Activated CD4-positive, CD25-positive, alpha-beta regulatory T cell treated with anti-CD3 and anti-CD28 coated beads, Interleukin-2, amount 50 U/mL, for 24 hours (primary cell): ENCODE measurements around the gene MCOLN1.

Experiments
- ATAC-seq, 2 donors: fragments of 150-1000 bp; cut with Tn5 transposase; one replicate each; pipeline ENCODE4 v1.10.0; 2021; ENCODE audit warnings: mild to moderate bottlenecking in 1 of 2, moderate library complexity in 1 of 2

MCOLN1 gene

DNA sequence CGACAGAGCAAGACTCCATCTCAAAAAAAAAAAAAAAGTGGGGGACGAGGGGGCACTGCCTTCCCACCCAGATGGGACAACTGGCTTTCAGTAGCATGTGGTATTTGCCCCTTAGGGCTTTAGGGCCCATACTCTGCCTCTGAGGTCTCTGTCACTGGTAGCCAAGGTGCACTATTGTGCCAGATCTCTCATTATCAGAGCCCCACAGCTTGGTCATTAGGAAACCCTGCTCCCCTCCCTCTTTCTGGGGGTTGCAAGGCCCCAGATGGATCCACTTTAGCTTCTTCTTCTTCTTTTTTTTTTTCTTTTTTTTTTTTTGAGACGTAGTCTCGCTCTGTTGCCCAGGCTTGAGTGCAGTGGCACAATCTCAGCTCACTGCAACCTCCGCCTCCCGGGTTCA, 17.7 kb upstream of the MCOLN1 start:
- ATAC-seq = no peak

DNA sequence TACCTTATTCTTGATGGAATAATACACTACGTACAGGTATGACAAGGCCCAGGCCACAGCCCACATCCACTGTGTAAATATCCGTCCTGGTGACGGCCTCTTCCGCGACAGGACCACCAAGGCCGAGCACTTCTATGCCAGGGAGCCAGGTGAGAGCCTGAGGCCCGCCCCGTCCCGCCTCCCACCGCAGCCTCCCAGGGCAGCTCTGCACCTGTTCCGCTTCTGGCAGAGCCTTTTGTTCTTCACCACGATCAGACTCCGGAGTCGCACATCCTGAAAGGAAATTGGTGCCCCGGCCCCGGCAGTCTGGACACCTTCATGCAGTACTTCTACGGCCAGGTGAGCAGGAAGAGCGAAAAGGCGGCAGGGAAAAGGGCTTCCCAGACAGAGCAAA, 17.1 kb upstream of the MCOLN1 start:
- no peak for ATAC-seq

DNA sequence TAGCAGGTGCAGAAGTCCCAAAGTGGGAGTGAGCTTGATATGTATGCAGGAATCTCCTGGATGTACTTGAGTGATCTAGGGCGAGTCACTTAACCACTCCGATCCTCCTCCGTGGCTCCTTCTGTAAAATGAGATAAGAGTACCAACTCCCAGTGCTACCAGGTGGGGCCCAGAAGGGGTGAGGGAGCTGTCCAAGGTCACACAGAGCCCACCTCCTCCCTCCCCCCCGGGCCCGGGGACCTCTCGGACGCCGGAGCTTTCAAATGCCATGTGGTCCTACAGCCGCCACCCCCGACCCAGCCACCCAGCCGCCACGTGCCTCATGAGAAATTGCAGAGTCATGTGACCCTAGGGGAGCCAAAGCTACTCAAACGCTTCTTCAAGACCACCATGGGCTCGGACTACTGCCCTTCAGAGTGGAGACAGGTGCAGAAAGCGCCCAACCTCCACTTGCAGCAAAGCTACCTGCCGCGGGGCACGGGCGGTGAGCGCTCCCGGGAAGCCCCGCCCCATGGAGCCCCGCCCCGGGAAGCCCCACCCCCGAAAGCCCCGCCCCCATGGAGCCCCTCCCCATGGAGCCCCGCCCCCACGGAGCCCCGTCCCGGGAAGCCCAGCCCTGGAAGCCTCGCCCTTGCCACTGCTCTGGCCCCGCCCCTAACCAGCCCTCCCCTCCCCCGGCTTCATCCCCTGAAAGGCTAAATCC, 16.6 kb upstream of the MCOLN1 start:
- peak in 1 of 2 donors; percentile 33 for ATAC-seq

DNA sequence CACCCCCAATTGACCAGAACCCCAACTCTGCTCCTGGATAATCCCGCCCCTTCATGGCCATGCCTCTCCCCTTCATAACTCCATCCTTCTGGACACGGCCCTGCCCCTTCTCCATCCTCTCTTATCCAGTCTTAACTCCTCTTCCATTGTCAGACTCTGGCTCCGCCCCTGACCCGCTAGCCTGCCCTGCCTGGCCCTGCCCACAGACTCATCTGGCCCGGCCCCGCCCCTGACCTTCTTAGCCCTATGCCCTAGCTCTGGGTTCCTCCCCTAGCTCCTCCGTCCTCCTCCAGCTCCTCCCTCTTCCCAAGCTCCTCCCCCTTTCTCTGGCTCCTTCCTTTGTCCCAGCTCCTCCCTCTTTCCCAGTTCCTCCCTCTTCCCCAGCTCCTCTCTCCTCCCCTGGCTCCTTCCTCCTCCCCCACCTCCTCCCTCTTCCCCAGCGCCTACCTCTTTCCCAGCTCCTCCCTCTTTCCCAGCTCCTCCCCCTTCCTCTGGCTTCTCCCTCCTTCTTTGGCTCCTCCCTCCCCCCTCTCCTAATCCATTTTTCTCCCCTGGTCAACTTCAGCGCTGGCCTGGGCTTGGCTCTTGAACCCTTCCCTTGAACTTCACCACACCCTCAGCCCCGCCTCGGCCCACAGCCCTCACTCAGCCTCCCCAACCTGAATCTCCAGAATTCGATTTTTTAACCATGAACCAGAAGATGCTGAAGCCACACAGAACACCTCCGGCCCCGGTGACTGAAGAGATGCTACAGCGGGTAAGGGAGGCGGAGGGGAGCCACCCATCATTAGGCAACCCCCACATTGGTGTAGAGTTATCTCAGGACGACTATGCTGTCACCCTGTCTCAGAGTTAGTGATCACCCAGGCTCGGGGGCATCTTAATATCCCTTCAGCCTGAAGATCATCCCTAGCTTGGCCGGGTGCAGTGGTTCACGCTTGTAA, 15.8 kb upstream of the MCOLN1 start:
- peak; percentile 51 to 73 for ATAC-seq

DNA sequence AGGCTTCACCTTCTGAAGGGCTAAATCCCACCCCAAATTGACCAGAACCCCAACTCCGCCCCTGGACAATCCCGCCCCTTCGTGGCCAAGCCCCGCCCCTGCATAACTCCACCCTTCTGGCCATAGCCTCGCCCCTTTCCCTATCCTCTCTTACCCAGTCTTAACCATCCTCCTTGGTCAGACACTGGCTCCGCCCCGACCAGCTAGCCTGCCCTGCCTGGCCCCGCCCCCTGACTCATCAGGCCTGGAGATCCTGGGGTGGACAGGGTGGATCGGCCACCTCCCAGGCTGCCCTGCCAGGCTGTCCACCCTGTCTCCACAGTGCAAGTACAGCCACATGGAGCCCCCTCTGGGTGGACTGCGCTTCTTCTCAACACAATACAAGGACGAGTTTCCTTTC, 14.5 kb upstream of the MCOLN1 start:
- peak; percentile 18 to 22 for ATAC-seq

DNA sequence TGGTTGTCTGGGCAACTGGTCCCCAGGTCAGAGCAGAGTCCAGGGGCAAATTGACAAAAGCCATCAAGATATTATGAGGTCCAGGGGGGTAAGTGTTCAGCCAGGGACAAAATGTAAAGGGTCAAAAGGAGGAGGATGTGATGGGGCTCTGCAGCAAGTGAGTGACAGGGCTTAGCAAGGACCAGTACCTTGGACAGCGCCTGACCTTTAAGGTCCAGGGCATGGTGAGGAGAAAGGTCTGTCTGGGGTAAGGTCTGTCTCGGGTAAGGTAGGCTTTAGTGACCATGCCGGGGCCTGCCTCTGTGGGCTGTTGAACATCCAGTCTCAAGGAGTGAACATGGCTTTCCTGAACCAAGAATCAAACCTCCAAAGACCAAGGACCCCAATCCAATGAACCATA, 12.8 kb upstream of the MCOLN1 start:
- ATAC-seq = no peak

DNA sequence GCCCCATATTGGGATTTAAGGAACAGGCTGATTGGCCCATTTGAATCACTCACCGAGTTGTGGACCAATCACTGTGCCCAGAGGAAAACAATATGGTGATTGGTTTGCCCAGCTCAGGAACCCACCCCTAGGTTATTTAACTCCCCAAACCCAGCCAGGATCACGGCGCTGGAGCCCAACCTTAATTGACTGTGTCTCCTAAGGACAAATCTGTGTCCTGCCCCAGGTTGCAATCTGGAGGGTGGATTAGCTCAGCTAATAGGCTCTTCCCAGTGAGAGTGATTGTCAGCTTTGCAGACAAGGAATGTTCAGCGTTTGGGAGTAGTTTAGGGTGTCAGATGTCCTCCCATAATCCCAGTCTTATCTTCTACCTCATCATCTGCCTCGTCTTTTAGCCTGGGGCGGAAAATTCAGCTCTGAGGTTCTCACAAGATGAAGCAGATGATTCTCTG, 10.0 kb upstream of the MCOLN1 start:
- ATAC-seq = no peak

DNA sequence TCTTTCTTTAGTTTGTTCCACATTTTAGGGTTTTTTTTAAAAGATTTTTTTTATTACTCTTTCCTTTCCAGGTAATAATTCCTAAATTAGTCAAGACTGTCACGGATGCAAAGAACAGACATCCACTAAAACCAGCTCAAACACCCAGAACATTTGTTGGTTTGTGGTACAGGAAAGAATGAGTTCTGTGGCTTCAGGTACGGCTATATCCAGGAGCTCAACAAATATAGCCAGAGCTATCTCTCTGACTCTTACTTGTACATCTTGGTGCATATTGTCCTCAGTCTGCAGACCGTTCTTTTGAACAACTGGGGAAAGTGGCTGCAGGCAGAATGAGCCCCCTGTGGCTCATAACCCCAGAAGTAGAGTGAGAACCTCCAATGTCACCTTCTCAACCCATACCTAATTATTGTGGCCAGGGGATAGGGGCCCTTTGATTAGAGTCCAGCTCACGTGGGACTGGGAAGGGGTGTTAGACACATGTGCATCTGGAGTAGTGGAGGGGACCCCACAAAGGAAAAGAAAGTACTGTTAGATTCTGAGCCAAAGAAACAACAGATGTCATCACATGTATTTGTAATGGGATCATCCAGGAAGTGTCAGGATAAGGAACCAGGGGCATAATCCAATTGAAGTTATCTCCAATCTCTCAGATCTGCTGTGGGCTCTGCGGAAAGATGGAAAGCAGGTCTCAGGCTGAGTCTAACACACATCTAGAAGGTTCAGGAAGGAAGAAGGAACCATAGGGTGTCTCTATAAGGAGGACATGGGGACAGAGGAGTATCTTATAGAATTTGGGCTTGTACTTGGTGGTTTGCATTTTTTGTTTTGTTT, 8.4 kb upstream of the MCOLN1 start:
- no peak for ATAC-seq

DNA sequence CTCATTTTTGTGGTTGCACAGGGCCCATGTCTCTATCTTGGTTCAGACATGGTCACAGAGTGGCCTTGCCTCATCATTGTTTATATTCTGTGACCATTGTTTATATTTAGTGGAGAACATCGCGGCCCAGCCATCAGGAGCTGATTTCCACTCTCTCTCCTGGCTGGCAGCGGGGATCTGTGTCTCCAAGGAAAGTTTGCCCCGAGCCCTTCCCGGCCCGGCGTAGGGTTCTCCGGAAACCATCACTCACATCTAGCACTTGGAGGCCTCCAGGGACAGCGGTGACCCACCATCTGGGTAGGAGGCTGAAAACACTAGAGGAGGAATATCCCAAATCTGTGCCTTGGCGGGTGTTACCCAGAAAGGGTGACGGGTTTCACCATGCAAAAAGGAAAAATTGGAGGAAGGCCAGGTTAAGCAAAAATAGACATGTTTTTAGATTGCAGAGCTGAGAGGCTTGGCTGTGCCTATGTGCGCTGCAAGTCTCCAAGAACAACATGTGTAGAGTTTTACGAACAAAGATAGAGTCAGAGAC, 7.2 kb upstream of the MCOLN1 start:
- no peak for ATAC-seq

DNA sequence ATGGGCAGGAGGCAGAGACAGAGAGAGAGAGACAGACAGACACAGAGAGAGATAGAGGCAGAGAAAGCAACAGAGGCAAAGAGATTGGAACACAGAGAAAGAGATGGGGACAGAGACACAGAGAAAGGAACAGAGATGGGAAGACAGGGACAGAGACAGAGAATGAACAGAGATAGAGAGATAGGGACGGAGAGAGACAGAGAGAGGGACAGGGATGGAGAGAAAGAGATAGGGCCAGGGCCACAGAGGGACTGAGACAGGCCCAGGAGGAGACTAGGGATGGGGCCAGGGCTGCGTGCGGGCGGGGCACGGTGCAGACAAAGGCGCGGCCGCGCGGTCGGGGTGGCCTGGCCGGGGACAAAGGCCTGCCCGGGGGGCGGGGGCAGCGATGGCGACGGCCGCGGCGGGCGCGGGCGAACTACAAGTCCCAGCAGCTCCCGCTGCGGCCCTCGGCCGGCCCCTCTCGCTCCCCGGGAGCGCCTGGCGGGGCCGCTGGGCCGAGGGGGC, 6.7 kb upstream of the MCOLN1 start, which contains the start of gene ZNF358:
TSS of gene ZNF358 (plus strand) at position 459 of the 507 bp plus-strand sequence. CDS start 3,140 bp downstream, outside the sequence.
- ATAC-seq = peak; percentile 65 to 73

DNA sequence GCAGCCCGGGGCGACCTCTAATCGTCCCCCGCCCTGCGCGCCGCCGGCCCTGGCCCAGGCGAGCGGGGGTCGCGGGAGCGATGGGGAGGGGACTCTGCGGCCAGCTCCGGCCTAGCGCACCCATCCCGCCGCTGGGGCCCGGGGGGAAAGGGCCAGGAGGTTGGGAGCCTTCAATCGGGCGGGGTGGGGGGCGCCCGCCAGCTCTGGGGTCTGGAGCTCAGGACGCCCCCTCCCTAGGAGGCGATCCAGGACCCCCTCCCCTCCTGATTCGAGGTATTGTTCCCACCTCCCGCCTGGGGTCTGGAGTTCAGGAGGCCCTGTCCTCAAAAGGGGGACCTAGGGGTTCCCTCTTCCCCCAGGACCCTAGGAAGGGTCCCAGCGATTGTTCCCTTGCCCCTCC, 6.1 kb upstream of the MCOLN1 start:
- no peak for ATAC-seq

DNA sequence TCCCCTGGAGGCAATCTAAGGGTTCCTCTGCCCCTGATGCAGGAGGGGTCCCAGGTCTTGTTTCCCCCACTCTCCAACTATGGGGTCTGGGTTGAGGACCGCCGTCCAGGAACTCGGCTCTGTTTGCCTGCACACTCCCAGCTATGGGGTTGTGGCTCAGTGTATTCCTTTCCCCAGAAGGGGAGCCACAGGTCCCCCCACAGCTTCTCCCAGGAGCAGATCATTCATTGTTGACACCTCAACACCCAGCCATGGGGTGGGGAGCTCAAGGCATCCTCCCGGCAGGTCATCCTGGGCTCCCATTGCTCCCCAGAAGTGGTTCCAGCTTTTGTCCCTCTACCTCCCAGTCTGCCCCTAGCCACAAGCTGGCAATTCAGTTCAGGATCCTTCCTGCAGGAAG, 5.5 kb upstream of the MCOLN1 start:
- no peak for ATAC-seq

DNA sequence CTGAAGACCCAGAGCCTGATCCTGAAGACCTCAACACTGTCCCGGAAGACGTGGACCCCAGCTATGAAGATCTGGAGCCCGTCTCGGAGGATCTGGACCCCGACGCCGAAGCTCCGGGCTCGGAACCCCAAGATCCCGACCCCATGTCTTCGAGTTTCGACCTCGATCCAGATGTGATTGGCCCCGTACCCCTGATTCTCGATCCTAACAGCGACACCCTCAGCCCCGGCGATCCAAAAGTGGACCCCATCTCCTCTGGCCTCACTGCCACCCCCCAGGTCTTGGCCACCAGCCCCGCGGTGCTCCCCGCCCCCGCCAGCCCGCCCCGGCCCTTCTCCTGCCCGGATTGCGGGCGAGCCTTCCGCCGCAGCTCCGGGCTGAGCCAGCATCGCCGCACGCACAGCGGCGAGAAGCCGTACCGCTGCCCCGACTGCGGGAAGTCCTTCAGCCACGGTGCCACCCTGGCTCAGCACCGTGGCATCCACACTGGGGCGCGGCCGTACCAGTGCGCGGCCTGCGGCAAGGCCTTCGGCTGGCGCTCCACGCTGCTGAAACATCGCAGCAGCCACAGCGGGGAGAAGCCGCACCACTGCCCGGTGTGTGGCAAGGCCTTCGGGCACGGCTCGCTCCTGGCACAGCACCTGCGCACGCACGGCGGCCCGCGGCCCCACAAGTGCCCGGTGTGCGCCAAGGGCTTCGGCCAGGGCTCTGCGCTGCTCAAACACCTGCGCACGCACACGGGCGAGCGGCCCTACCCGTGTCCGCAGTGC, 2.9 kb upstream of the MCOLN1 start:
- ATAC-seq = no peak

DNA sequence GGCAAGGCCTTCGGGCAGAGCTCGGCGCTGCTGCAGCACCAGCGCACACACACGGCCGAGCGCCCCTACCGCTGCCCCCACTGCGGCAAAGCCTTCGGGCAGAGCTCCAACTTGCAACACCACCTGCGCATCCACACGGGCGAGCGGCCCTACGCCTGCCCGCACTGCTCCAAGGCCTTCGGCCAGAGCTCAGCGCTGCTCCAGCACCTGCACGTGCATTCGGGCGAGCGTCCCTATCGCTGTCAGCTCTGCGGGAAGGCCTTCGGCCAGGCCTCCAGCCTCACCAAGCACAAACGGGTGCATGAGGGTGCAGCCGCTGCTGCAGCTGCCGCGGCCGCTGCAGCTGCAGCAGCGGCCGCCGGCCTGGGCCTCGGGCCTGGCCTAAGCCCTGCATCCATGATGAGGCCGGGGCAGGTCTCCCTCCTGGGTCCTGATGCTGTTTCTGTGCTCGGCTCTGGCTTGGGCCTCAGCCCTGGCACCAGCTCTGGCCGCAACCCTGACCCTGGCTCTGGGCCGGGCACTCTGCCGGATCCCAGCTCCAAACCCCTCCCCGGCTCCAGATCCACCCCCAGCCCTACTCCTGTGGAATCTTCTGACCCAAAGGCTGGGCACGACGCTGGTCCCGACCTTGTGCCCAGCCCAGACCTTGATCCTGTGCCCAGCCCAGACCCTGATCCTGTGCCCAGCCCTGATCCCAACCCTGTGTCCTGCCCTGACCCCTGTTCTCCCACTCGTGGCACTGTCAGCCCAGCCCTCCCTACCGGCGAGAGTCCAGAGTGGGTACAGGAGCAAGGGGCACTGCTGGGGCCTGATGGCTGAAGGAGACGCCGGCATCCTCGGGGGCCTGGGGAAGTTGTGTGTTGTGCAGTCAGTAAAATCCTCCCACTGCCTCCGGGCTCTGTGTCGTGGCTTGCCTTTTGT, 2.0 kb upstream of the MCOLN1 start:
- ATAC-seq = no peak

DNA sequence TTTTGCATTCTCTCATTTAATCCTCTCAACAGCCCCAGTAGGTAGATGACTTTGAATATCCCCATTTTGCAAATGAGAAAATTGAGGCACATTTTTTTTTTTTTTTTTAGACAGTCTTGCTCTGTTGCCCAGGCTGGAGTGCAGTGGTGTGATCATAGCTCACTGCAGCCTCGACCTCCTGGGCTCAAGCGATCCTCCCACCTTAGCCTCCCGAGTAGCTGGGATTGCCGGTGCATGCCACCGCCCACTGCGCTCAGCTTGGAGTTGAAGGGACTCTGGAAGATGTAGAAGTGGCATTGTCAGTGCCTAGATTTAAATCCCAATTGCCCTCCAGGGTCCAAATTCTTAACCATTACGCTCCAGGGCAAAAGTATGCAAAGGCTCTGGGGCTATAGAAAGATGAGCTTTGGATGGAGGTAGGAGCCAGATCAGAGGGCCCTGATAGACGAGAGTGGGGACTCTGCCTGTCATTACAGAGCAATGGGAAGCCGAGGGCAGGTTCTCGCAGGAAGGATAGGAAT, 813 bp upstream of the MCOLN1 start:
- ATAC-seq = no peak

DNA sequence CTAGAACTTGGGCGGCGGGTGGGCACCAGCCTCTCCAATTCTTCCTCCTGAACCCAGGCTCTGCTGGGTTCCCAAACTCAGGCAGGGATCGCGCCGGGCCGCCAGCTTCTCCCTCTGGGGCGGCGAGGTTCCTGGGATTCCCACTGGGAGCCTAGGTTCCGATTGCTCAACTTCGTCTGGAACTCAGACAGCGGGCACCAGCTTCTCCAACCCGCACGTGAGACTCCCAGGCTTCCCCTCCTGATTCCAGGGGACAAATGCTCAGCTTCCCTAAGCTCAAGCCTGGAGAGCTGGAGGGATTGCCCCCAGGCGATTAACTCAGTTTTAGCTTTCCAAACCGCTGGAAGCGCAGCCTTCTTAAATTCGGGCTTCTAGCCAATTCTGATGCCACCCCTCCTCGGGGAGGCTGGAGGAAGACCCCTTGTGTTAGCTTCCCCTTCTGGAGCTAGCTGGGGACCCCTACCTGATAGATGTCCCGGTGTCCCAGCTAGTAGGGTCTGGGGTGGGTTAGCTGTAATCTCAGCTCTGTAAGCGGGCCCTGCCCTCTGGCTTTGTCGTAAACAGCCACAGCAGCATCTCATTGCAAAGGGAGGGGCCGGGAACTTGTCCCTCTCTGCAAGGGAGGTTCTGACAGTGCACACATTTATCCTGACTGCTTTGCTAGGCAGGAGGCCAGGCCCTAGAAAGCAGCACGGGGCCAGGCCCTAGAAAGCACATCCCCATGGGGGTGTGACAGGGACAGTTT, 671 bp downstream of the MCOLN1 start:
- ATAC-seq = no peak

DNA sequence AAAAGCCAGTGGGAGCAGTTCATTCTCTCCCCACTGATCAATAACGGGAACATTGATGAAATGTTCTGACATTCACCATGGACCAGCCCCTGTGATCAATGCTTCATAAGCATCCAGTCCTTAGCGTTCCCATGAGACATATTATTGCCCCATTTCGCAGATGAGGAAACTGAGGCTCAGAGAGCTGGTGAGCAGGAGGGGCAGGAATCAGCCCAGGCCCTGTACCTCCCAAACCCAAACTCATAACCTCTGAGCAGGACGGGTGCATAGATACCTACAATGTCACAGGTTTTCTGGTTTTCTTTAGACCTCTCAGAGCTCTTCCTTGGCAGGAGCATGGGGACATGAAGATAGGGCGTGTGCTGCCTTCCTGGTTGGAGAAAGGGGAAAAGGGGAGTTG, 2.1 kb downstream of the MCOLN1 start:
- no peak for ATAC-seq

DNA sequence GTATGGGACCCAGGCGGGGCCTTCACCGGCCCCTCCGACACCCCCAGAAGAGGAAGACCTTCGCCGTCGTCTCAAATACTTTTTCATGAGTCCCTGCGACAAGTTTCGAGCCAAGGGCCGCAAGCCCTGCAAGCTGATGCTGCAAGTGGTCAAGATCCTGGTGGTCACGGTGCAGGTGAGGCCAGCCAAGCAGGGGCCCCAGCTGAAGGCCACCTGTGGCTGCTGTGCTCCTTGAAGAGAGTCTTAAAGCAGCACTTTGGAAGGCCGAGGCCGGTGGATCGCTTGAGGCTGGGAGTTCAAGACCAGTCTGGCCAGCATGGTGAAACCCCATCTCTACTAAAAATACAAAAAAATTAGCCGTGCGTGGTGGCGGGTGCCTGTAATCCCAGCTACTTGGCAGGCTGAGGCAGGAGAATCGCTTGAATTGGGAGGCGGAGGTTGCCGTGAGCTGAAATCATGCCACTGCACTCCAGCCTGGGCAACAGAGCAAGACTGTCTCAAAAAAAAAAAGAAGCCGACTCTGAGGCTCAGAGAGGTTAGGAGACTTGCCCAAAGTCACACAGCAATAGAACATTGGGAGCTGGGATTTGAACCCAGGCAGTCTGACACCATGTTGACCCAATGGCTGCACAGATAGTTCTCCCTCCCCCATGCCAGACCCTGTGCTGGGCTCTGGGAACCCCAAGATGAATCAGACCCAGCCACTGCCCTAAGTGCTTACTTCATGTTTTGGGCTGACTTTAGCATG, 2.7 kb downstream of the MCOLN1 start:
- ATAC-seq = no peak
